Mesenchymal stem cell (in vitro differentiated cells and primary cell): ENCODE measurements around the gene TNFRSF6B.
A peak's percentile ranks its signal among the peaks of the same experiment; 100 is the strongest.

Experiments used
- DNase-seq: peaks from one replicate; pipeline ENCODE4 v3.0.0-alpha.2; 2013
- H2AFZ ChIP-seq: one replicate; pipeline ENCODE4 v1.6.1; 2013; ENCODE audit warnings: low read depth, mild to moderate bottlenecking, control low read depth, inconsistent platforms, low read length, moderate library complexity
- H2AK5ac ChIP-seq: 2 replicates; pipeline ENCODE4 v1.6.1; 2013; ENCODE audit warnings: low read length, moderate library complexity, mild to moderate bottlenecking, inconsistent platforms; ENCODE audit not compliant: severe bottlenecking
- H2BK120ac ChIP-seq: one replicate; pipeline ENCODE4 v1.6.1; 2013; ENCODE audit warnings: low read depth, mild to moderate bottlenecking, inconsistent platforms, low read length, moderate library complexity
- H2BK12ac ChIP-seq, 2 experiments: one replicate each; pipeline ENCODE4 v1.6.1; 2013; ENCODE audit warnings: inconsistent platforms in 2 of 2, low read length in 2 of 2, mild to moderate bottlenecking in 2 of 2, moderate library complexity in 2 of 2, control low read depth in 1 of 2
- H2BK15ac ChIP-seq: one replicate; pipeline ENCODE4 v1.6.1; 2013; ENCODE audit warnings: mild to moderate bottlenecking, low read depth, inconsistent platforms; ENCODE audit not compliant: poor library complexity, severe bottlenecking
- H2BK5ac ChIP-seq: 2 replicates; pipeline ENCODE4 v1.6.1; 2013; ENCODE audit warnings: low read depth, mild to moderate bottlenecking, low read length, control low read depth, inconsistent platforms; ENCODE audit not compliant: poor library complexity, severe bottlenecking
- H3K14ac ChIP-seq, 2 experiments: one replicate each; pipeline ENCODE4 v1.6.1; 2013; ENCODE audit warnings: inconsistent platforms in 2 of 2, low read length in 2 of 2, control low read depth in 1 of 2, mild to moderate bottlenecking in 1 of 2, moderate library complexity in 1 of 2
- H3K18ac ChIP-seq, 2 experiments: one replicate each; pipeline ENCODE4 v1.6.1; 2013; ENCODE audit warnings: inconsistent platforms in 2 of 2, low read length in 2 of 2, control low read depth in 1 of 2, low read depth in 1 of 2, mild to moderate bottlenecking in 1 of 2
- H3K23ac ChIP-seq, 2 experiments: one replicate each; pipeline ENCODE4 v1.6.1; 2013; ENCODE audit warnings: inconsistent platforms in 2 of 2, low read length in 2 of 2, mild to moderate bottlenecking in 2 of 2, moderate library complexity in 2 of 2, control low read depth in 1 of 2
- H3K27ac ChIP-seq: 2 replicates; pipeline ENCODE4 v1.5.1; 2013; ENCODE audit warnings: mild to moderate bottlenecking, moderate library complexity, low read length, control low read depth, inconsistent platforms; ENCODE audit not compliant: poor library complexity, severe bottlenecking
- H3K27me3 ChIP-seq, 2 experiments: 2 replicates each; pipeline versions ENCODE4 v1.6.1 to v1.7.0; 2013; ENCODE audit warnings: low read length in 2 of 2, mild to moderate bottlenecking in 2 of 2, moderate library complexity in 2 of 2, control low read depth in 1 of 2, inconsistent platforms in 1 of 2; ENCODE audit not compliant: control insufficient read depth in 1 of 2, insufficient read depth in 1 of 2
- H3K36me3 ChIP-seq, 2 experiments: 2 replicates each; pipeline versions ENCODE4 v1.6.1 to v1.7.0; 2013; ENCODE audit warnings: low read length in 2 of 2, control low read depth in 1 of 2, inconsistent platforms in 1 of 2, low read depth in 1 of 2, mild to moderate bottlenecking in 1 of 2; ENCODE audit not compliant: insufficient read depth in 2 of 2, control insufficient read depth in 1 of 2
- H3K4ac ChIP-seq, 2 experiments: one replicate each; pipeline ENCODE4 v1.6.1; 2013; ENCODE audit warnings: inconsistent platforms in 2 of 2, low read length in 2 of 2, mild to moderate bottlenecking in 2 of 2, moderate library complexity in 2 of 2, control low read depth in 1 of 2, low read depth in 1 of 2
- H3K4me1 ChIP-seq: 2 replicates; pipeline ENCODE4 v1.6.1; 2013; ENCODE audit warnings: low read depth, low read length, control low read depth; ENCODE audit not compliant: control insufficient read depth, insufficient read depth
- H3K4me2 ChIP-seq: 2 replicates; pipeline ENCODE4 v1.6.1; 2013; ENCODE audit warnings: low read length, mild to moderate bottlenecking, inconsistent platforms; ENCODE audit not compliant: poor library complexity, severe bottlenecking
- H3K4me3 ChIP-seq, 2 experiments: 2 replicates each; pipeline versions ENCODE4 v1.5.1 to v1.7.0; 2013; ENCODE audit warnings: low read length in 2 of 2, mild to moderate bottlenecking in 2 of 2, control low read depth in 1 of 2, low read depth in 1 of 2; ENCODE audit not compliant: insufficient read depth in 1 of 2
- H3K79me1 ChIP-seq: replicated peaks from 2 replicates; pipeline ENCODE4 v1.6.1; 2013; ENCODE audit warnings: mild to moderate bottlenecking, control low read depth, low read length, inconsistent platforms; ENCODE audit not compliant: poor library complexity, severe bottlenecking
- H3K9ac ChIP-seq: 2 replicates; pipeline ENCODE4 v1.7.0; 2013; ENCODE audit warnings: mild to moderate bottlenecking, low read length, moderate library complexity
- H3K9me3 ChIP-seq: 2 replicates; pipeline ENCODE4 v1.7.0; 2013; ENCODE audit warnings: mild to moderate bottlenecking, low read length; ENCODE audit not compliant: control insufficient read depth
- H4K8ac ChIP-seq: one replicate; pipeline ENCODE4 v1.6.1; 2013; ENCODE audit warnings: inconsistent platforms, mild to moderate bottlenecking, low read length, moderate library complexity
- H4K91ac ChIP-seq: one replicate; pipeline ENCODE4 v1.6.1; 2013; ENCODE audit warnings: mild to moderate bottlenecking, low read length, inconsistent platforms
- WGBS: methylation state at CpG from one replicate; pipeline ENCODE4 v1.1.7; 2013; ENCODE audit warnings: mixed read lengths; 5-methylcytosine and 5-hydroxymethylcytosine counted together

The TNFRSF6B gene

DNA sequence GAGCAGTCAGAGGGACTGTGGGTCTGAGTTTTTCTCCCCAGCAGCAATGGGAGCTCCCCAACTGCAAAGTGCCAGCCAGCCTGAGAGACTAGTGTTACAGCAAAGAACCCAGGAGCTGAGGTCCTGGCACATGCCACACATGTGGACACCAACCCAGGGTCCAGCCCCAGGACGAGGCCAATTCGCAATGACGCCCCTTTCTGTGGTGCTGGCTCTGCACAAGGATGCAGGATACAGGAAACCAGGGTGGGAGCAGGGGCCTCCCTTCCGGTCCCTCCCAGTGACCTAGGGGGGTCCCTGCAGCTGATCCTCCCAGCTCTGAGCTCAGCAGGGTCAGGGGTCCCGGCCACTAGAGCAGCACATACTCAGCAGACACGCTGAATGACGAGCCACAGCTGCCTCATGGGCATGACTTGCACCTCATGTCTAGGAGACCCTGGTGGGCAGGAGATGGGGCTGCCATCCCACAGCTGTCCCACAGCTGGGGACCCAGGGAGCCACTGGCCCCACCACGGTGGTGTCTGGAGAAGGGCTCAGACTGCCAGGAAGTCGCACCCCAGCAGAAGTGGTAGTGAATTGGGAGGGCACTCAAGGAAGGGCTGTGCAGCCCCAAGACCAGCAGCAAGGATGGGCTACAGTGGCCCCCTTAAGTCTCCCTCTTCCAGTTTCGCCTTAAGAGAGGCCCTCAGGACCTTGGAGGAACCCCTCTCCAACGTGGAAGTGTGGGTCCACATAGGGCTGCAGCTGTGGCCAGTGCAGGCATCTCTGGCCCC is 7.7 kb downstream of the TNFRSF6B start:
- Histone ChIP-seq H3K4ac (no peak overlapping the region), H2BK12ac (no peak overlapping the region), H2AK5ac (no peak overlapping the region), H3K27me3 (no peaks in the 10 kb centered on the region), H3K27ac (no peak overlapping the region), H3K4me2 (no peak overlapping the region), H4K91ac (no peak overlapping the region), H3K23ac (no peak overlapping the region), H3K79me1 (peaks cover 27% of the 10 kb centered on the region), H2AFZ (no peak overlapping the region), H2BK120ac (no peak overlapping the region), H4K8ac (no peak overlapping the region), H3K4me1 (peaks cover 59% of the 10 kb centered on the region), H3K18ac (no peak overlapping the region), H3K14ac (no peak overlapping the region), H3K4me3 (no peak overlapping the region), H3K9ac (no peak overlapping the region), H3K9me3 (no peaks in the 10 kb centered on the region), H2BK15ac (no peak overlapping the region), H3K36me3 (peaks cover 41 to 65% of the 10 kb centered on the region in 2 experiments), H2BK5ac (no peak overlapping the region)
- DNase-seq = no peak
- WGBS = 95% methylated on average over 11 of the region's 11 CpGs

DNA sequence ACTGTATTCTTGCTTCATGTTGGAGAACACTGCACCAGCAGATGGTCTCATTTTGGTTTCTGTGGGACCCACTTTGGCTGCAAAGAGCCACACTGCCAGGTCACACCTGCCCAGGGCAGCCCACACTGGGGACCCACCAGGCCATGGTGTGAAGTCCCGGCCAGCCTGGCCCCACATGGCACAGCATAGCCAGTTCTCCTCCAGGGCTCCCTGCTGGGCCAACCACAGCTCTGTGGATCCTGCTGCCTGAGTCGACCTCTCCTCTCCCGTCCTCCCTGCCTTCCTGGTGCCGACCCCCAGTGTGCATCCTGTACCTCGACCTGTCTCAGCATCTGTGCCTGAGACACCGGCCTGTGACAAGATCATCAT is 8.3 kb downstream of the TNFRSF6B start:
- Histone ChIP-seq H4K91ac (no peak overlapping the region), H2BK12ac (no peak overlapping the region), H4K8ac (no peak overlapping the region), H3K23ac (no peak overlapping the region), H3K4me3 (no peak overlapping the region), H3K79me1 (peaks cover 27% of the 10 kb centered on the region), H2AK5ac (no peak overlapping the region), H3K27ac (no peak overlapping the region), H3K18ac (no peak overlapping the region), H3K4ac (no peak overlapping the region), H3K14ac (no peak overlapping the region), H2BK5ac (no peak overlapping the region), H3K4me1 (peaks cover 57% of the 10 kb centered on the region), H3K27me3 (no peaks in the 10 kb centered on the region), H3K9me3 (no peaks in the 10 kb centered on the region), H2BK120ac (no peak overlapping the region), H3K9ac (no peak overlapping the region), H3K4me2 (no peak overlapping the region), H2AFZ (no peak overlapping the region), H2BK15ac (no peak overlapping the region), H3K36me3 (peaks cover 45 to 69% of the 10 kb centered on the region in 2 experiments)
- WGBS = 88% methylated on average over 6 of the region's 6 CpGs
- DNase-seq = no peak

DNA sequence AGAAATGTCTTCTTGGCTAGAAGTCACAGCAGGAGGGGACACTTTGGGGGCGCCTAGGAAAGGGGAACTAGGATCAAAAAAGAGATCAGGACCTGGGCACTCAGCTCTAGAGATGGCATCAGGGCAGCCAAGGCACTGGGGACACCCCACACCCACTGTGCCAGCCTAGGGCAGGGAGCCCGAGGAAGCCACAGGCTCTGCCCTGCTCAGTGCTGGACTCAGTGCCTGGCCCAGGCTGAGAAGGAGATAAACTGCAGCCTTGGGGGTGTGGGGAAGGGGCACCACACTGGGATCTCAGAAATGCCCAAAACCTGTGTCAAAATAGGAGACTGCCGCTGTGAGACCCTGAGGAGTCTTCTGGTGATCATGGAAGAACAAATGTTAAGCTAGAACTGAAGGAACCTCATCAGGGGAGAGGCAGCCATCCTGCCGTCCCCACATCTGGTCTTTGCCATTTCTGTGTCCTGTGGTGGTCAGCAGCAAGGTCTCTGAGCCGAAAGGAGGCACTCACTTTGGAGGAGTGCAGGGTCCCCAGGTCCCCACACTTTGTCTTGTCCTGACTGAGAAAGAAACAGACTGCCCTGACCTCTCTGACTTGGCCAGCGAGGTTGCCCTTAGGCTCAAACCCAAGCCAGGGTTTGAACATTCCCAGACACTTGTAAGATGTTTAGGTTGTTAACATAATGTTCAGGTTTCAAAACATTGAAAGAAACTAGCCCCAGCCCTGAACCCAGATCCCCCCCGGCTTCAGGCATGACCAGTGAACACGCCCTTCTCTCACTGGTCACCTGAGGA is 9.0 kb downstream of the TNFRSF6B start:
- H3K4me3 ChIP-seq = peak overlapping the region in 1 of 2 experiments; percentile 96
- no peak overlapping the region for H3K14ac ChIP-seq
- peaks cover 44 to 65% of the 10 kb centered on the region in 2 experiments for H3K36me3 ChIP-seq
- no peak overlapping the region for H2AFZ ChIP-seq
- H4K8ac ChIP-seq = no peak overlapping the region
- 96% methylated on average over 7 of the region's 8 CpGs for WGBS
- no peak overlapping the region for H2AK5ac ChIP-seq
- no peak overlapping the region for H2BK12ac ChIP-seq
- H3K79me1 ChIP-seq = peaks cover 25% of the 10 kb centered on the region
- no peak for DNase-seq
- no peaks in the 10 kb centered on the region for H3K27me3 ChIP-seq
- no peak overlapping the region for H3K23ac ChIP-seq
- no peak overlapping the region for H2BK120ac ChIP-seq
- H3K4ac ChIP-seq = no peak overlapping the region
- H2BK5ac ChIP-seq = no peak overlapping the region
- H3K4me1 ChIP-seq = peaks cover 51% of the 10 kb centered on the region
- no peaks in the 10 kb centered on the region for H3K9me3 ChIP-seq
- no peak overlapping the region for H3K4me2 ChIP-seq
- peak overlapping the region; percentile 93 for H3K9ac ChIP-seq
- no peak overlapping the region for H4K91ac ChIP-seq
- no peak overlapping the region for H3K18ac ChIP-seq
- no peak overlapping the region for H3K27ac ChIP-seq
- H2BK15ac ChIP-seq = no peak overlapping the region

DNA sequence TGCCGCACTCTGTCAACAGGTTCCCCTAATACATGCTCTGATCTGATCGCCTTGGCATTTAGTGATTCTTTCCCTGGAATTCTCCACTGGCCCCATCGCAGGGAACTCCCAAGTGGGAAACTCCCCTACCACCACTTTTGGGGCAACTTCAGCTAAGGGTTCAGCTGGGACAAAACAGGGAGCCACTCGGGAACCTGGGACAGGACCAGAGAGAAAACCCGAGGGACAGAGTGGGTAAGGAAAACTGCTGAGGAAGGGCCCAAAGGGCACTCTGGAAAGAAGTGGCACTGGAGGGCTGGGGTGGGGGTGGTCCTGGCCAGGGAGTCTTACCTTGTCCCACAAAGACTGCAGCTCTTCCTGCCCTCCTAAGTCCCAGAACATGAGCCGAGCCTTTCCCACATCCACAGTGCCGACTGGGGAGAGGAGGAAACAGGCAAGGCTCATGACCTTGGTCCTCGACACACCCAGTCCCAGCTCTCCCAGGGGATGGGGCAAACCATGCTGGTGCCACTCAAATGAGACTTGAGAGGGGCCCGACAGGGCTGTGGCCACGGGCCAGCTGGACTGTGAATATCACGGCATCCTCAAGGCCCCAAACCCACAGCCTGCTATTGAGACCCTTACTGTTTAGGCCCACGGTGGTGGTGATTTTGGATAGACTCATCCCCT is 9.7 kb downstream of the TNFRSF6B start:
- Histone ChIP-seq H3K36me3 (peaks cover 51 to 66% of the 10 kb centered on the region in 2 experiments), H3K27me3 (no peaks in the 10 kb centered on the region), H4K91ac (no peak overlapping the region), H2BK15ac (no peak overlapping the region), H3K4me1 (peaks cover 45% of the 10 kb centered on the region), H3K18ac (no peak overlapping the region), H2BK12ac (no peak overlapping the region), H3K4ac (no peak overlapping the region), H2AK5ac (peak overlapping the region; percentile 21), H3K4me3 (peak overlapping the region in 1 of 2 experiments; percentile 96), H2BK120ac (no peak overlapping the region), H3K9me3 (no peaks in the 10 kb centered on the region), H2AFZ (no peak overlapping the region), H4K8ac (no peak overlapping the region), H3K14ac (no peak overlapping the region), H2BK5ac (no peak overlapping the region), H3K9ac (peak overlapping the region; percentile 93), H3K27ac (no peak overlapping the region), H3K23ac (peak overlapping the region in 1 of 2 experiments; percentile 6), H3K4me2 (peak overlapping the region; percentile 82), H3K79me1 (peaks cover 24% of the 10 kb centered on the region)
- no peak for DNase-seq
- WGBS = 96% methylated on average over 12 of the region's 12 CpGs
